GM21619 (cell line): ENCODE results near the gene FRMPD2.
A peak's percentile ranks its signal among the peaks of the same experiment; 100 is the strongest.

Source experiments
- ATAC-seq: cut with Tn5 transposase; IDR thresholded peaks from one replicate; pipeline ENCODE4 v1.9.1; 2021; ENCODE audit not compliant: unreplicated experiment

Gene FRMPD2, protein sequence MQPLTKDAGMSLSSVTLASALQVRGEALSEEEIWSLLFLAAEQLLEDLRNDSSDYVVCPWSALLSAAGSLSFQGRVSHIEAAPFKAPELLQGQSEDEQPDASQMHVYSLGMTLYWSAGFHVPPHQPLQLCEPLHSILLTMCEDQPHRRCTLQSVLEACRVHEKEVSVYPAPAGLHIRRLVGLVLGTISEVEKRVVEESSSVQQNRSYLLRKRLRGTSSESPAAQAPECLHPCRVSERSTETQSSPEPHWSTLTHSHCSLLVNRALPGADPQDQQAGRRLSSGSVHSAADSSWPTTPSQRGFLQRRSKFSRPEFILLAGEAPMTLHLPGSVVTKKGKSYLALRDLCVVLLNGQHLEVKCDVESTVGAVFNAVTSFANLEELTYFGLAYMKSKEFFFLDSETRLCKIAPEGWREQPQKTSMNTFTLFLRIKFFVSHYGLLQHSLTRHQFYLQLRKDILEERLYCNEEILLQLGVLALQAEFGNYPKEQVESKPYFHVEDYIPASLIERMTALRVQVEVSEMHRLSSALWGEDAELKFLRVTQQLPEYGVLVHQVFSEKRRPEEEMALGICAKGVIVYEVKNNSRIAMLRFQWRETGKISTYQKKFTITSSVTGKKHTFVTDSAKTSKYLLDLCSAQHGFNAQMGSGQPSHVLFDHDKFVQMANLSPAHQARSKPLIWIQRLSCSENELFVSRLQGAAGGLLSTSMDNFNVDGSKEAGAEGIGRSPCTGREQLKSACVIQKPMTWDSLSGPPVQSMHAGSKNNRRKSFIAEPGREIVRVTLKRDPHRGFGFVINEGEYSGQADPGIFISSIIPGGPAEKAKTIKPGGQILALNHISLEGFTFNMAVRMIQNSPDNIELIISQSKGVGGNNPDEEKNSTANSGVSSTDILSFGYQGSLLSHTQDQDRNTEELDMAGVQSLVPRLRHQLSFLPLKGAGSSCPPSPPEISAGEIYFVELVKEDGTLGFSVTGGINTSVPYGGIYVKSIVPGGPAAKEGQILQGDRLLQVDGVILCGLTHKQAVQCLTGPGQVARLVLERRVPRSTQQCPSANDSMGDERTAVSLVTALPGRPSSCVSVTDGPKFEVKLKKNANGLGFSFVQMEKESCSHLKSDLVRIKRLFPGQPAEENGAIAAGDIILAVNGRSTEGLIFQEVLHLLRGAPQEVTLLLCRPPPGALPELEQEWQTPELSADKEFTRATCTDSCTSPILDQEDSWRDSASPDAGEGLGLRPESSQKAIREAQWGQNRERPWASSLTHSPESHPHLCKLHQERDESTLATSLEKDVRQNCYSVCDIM (N-terminal part only)

DNA sequence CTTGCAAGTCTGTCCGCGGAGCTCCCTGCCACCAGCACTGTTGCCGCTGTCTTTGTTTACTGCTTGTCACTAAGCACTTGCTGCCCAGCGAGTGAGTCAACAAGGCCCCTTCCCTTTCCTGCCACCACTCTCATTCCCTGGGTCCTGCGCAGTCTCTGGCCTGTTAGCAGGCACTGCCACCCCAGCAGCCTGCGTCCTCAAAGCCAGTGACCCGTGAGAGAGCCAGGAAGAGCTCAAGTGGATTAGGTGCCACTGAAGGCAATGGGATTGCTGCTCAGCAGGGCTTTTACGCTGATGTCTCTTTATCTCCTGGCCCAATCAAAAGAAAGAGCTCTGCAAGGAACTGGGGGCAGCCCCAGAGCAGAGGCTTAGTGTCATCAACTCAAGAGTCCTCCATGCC is at the start of gene FRMPD2:
FRMPD2 (minus strand) TSS at position 61 of the 400 bp plus-strand sequence. CDS start 129 bp downstream, outside the sequence.
- no peak for ATAC-seq

DNA sequence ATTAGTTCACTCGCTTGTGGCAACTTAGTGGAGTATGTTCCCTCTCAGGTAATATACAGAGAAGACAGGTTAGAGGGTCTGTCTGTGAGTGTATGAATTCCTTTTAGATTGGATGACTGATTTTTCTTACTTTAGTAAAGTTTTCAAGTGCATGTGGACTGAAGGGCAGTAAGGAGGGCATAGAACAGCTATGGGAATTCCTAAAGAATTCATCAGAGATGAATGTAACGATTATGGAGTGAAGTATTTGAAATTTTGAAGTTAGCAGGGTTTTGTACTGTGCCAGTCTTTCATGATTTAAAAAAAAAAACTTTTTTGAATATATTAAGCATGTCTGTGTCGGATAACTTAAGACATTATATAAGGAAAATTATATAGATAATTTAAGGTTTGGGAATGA is 47.5 kb upstream of the FRMPD2 start:
- no peak for ATAC-seq

DNA sequence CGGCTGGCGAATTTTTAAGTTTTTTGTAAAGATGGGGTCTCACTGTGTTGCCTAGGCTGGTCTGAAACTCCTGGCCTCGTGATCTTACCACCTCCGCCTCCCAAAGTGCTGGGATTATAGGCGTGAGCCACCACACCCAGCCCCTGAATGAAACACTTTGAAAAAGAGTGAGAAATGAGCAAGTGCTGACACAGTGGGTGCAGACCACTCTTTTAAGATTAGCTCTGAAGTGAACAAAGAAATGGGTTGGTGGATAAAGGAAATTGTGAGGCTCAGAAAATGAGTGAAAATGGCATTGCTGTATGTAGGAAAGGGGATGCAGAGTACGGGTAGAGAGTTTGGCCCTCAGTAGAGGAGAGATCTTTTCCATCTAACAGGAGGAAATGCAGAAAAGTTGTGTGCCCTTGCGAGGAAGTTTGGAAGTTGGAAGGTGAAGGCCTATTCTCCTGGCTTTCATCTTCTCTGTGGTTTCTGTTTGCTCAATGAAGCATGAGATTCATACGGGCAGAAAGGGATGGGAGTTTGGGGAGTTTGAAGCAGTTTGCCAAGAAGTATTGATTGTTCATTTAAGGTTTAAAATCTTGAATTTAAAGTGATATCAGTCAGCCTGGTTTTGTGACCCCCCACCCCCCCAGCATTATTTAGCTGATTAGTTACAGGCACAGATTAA is 43.0 kb upstream of the FRMPD2 start:
- ATAC-seq: no peak

DNA sequence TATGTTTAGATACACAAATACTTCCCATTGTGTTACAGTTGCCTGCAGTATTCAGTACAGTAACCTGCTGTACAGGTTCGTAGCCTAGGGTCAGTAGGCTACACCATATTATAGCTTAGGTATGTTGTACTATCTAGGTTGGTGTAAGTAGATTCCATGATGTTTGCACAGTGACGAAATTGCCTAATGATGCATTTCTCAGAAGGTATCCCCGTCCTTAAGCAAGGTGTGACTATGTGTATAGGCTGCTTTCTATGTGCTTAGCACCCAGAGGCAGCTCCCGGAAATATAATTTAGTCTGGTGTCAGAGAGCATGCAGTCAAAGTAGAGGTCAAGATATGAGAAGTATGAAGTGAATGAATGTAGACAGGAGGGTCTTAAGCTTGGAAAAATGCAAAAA is 41.7 kb upstream of the FRMPD2 start:
- ATAC-seq: no peak

DNA sequence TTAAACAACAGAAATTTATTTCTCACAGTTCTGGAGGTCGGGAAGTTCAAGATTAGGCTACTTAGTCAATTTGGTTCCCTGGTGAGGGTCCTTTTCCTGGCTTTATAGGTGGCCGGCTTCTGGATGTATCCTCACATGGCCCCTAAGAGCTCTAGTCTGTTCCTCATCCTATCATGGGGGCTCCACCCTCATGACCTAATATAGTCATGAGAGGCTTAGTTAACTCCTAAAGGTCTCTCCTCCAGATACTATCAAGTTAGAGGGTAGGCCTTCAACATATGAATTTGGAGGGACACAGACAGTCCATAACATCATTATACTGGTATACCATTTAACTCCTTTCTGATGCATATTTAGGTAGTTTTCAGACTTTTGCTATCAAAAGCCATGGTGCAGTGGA is 39.6 kb upstream of the FRMPD2 start:
- ATAC-seq: no peak

DNA sequence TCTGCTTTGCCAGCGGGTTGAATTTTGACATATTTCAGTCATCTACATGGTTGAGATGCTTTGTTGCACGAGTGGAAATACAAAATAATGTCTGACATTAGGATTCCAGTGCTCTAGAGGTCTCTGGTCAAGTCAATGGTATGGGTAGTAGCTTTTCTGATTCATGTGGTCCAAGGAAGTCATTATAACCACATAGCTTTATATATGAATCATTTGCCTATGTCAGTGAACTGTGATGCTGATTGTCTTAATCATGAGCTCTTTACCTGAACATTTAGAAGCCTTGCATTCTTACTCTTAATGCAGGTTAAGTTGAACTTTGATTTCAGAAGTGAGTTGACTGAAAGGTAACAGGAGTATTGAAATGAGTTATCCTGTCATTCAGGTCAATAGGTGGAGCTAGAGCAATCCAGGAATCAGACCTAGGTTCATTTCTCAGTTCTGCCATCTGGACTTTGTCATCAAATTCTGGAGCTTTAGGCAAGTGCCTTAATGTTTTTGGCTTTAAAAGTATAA is 35.3 kb upstream of the FRMPD2 start:
- no peak for ATAC-seq

DNA sequence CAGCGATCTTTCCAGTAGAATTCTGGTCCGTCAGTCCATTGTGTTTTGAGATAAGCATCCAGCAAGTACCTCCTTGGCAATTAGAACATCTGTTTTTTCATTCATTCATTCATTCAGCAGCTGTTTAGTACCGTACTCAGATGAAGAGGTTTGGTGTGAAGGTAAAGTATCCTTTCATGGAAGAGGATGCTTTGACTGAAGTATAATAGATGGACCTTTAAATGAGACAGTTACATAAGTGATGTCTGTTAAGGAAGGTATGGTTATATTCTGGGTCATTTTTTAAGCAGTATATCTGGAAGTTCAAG is 33.2 kb upstream of the FRMPD2 start:
- no peak for ATAC-seq

DNA sequence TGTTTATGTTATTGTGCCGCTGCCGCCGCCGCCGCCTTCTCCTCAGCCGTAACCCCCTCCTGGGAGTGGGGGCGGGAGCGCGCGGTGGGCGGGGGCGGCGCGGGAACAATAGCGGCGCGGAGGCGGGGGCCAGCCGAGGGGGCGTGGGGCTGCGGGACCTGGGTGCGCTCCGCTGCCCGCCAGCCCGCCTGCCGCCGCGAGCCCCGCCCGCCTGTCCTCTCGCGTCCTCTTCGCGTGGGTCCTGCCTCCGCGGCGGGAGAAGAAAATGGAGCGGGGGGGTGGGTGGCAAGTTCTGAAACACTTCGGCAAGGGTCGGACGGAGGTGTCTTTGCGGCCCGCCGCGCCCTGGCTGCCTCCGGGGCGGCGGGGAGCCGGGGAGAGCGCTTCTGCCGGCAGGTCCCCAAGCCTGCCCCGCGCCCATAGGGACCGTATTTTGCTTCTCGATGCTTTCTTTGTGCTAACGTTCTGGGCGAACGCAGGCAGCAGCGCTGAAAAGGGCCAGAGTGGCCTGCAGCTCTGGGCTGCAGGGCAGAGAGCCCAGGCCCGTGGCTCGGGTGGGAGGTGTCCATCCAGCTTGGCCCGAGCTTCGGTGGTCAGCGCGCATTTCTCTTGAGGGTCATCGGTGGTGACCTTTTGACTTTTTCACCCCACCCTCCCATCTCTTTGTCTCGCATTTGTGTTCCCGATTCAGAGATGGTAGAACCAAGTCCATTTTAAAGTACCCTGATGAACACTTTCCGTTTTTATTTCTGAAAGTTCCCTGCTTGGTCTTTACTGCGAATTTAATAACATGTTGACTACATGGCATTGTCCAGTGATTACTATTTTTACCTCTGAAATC is 32.6 kb upstream of the FRMPD2 start:
- peak; percentile 32 for ATAC-seq

DNA sequence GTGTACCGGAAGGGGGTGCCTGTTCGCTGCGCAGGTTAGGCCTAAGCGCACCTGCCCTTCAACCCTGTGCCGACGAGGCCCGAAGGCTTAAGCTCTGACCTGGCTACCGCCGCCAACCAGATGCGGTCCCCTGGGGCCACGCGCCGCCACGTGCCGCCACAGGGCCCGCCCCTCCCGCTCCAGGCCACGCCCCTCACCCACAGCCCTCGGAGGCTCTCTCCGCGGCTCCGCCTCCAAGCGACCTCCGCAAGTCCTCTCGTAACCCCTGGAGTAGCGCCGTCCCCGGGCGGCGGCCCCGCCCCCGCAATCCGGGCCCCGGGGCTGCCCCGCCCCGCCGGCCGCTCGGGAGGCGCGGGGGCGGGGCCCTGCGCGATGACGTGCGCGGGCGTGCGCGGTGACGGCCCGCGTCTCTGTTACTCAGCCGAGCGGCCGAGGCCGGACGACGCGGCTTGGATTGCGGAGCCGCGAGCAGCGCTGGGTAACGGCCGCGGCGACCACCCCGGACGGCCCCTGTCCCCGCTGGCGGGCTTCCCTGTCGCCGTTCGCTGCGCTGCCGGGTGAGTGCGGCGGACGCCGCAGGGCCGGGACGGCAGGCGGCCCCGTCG is 31.9 kb upstream of the FRMPD2 start, which contains the start of gene MAPK8:
MAPK8 (plus strand) TSS at position 413 of the 605 bp plus-strand sequence. CDS start 94,984 bp downstream, outside the sequence.
- peak; percentile 79 for ATAC-seq

DNA sequence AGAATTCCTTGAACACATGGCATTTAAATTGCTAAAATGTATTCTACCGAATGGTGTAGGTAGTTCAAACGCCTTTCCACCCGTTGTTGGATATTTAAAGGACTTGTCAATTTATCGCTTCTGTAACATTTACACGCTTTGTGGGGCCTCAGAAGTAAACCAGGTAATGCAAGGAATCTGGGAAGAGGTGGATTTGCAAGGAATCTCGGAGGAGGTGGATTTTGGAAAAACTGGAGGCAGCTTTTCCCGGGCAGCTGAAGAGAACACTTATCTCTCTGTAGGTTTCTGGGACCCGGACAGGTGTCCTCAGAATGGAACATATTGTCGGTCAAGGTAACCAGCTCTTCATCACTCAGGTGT is 31.4 kb upstream of the FRMPD2 start:
- ATAC-seq: no peak

DNA sequence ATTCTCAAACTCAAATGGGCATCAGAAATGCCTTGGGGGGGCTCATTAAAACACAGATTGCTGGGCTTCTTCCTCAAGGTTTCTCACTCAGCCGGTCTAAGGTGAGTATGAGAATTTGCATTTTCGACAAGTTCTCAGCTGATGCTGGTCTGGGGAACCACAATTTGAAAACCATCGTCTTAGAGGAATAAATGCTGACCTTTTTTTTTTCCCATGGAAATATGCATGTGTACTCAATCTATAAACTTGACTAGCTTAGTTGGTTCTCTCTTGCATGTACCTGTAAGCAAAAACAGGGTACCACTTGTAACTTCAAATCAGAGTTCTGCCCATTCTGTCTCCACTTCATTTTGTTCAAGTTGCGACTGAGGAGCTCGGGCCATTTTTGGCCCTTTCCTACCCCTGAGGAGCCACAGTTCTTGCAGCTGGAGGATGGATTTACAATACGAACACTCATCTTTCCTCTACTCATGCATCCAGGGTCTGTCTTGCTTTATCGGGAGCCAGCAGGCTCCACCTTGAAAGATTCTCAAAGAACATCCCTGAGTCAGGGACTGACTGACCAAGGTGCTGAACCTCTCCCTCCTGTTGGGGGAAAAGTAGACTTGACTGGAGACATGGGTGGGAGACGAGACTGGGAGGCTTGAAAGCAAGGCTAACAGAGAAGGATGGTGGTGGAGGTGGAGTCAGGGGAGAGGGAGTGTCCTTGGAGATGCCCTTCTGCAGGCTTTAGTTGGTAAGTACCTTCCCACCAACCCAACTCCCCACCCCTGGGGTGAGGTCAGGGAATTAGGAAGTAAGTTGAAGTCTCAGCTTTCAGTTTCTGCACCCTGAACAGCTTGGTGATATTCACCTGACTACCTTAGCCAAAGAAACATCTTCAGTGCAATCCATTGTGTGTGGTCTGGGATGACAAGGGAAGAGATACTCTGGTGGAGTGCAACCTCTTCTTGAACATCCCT is 28.3 kb upstream of the FRMPD2 start:
- no peak for ATAC-seq

DNA sequence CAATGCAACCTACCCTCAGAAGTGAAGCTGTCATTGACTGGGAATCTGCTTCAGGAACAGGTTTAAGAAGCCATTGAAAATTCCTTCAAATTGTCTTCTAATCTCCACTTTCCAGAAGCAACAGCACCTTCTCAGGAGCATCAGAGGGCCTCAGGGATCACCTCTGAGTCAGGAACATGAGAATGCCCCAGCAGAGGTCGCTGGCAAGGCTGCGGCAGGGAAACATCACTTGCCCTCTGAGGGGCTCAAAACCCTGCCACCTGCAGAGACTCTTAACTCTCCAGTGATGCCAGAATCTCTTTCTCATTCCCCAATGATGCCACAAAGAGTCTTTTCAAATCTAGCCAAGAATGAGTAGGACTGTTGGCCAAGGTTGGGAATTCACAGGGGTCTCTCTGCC is 26.1 kb upstream of the FRMPD2 start:
- ATAC-seq: no peak

DNA sequence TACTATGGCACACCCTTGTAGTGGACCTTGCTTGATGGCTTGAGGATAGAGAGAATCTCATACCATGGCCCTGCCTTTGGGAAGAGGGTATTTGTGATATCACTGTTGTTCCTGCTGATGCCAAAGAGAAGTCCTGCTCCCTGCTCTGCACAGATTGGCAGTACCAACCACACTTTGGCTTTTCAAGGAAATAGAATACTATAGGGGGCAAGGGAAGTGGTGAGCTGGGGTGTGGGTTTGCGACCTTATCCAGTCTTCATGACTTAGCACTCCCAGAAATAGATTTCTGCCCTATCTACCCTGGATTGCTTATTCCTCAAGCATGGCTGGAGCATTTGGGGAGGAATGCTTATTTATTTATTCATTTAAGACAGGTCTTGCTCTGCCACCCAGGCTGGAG is 25.2 kb upstream of the FRMPD2 start:
- ATAC-seq: no peak

DNA sequence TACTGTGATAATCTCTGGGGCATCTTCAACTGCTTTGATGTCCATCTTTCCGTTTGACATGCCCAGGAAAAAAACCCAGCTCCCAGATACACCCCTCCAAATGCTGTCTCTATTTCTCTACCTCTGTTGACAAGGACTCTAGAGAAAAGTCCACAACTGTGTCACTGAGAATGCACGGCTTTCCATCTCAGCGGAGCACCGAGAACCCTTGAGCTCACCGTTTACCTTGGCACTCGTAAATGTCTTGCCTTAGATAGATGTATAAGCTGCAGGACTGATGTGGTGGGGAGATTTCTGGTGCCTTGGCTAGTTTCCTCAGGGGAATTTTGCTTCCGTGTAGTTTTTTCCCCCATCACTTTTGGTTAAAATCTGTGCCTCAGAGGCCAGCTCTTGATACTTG is 24.6 kb upstream of the FRMPD2 start:
- ATAC-seq: no peak

DNA sequence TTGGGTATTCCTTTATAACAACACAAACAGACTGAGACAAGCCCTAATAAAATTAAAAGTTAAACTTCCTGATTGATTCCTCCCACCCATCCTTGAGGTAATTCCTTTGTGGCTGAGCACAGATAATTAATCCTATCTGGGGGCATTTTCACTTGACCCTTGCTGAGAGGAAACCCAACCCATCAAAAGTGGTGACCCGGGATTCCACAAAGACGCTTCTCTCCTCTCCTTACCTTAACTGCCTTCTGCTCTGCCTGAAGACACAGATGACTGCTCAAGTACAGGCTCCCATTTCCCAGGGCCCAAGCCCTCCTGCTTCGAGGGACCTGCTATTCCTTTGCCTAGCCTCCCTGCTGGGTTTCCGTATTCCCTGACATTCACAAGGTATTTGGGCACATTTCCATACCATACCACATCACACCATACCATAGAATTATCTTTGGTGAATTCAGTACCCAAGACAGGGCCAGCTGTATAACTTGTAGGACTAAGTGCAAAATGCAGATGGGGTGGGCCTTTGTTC is 22.1 kb upstream of the FRMPD2 start:
- no peak for ATAC-seq

DNA sequence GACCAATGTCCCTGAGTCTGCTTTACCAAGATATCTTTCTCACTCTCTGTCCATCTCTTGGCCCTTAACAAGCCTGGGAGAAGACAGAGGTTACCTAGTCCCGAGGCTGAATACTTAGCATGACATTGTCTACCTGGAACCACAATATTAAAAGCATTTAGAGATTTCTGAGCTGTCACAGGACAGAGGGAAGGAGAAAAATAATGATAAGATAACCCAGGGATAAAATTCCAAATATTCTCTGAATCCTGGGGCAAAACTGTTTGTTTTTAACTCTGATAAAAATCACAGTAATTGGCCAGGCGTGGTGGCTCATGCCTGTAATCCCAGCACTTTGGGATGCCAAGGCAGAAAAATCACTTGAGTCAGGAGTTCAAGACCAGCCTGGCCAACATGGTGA is 19.9 kb upstream of the FRMPD2 start:
- ATAC-seq: no peak

DNA sequence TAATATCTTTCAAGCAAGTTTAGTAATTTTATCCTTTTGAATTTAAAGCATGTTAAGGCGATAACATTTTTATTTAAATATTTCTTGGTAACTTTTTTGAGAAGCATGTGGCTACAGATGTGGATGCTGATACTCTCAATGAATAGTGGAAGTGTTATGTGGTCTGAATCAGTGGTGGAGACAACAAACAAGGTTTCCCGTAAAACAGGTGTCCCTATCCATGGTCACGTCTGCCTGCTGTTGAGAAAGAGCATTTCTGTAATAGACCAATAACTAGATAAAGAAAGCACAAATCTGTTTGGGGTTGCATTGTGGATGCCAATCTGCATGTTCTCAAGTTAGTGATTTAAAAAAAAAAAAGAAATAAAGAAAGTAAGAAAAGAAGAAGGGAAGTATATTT is 18.1 kb upstream of the FRMPD2 start:
- ATAC-seq: no peak

DNA sequence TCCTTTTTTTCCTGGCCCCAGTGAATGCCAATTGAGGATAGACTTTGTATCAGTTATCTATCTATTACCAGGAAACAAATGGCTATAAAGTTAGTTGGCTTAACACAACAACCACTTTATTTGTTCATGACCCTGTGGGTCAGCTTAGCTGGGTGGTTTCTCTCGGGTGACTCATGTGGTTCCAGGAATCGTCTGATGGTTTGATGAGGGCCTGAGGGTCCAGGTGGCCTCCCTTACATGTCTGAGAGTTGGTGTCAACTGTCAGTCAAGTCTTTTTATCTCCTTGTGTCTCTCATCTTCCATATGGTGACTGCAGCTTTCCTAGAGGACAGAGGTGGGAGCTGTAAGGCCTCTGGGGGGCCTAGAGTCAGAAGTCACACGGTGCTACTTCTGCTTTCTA is 16.7 kb upstream of the FRMPD2 start:
- no peak for ATAC-seq
